ENCODE data around the gene STIP1.

GRCh38 chr11:64208796-64209562 is 23.0 kb downstream of the STIP1 start:
- no peak for TF ChIP-seq POLR2A (IDR thresholded peaks at IDR 0.05)
- no peak for TF ChIP-seq CTCF (IDR thresholded peaks at IDR 0.05 in 4 of 5, conservative IDR thresholded peaks at IDR 0.05 in 1 of 5)
